PC-3 (cell line): ENCODE measurements around the gene C5. TPM values are rescaled to one million over a fixed set of nuclear protein-coding genes. Genes with fewer than 3 reads are reported as not detected.

ENCODE experiments used
- ATAC-seq: fragments of 200-7000 bp; cut with Tn5 transposase; 2 replicates; pipeline ENCODE4 v1.9.1; 2020; ENCODE audit warnings: mild to moderate bottlenecking, moderate library complexity
- BruUV-seq: library from RNA; stranded (reverse); fragments of 400-500 nt; replicated peaks from 2 replicates; lab custom pipeline; 2021; lab: Mats Ljungman, UMichigan
- CTCF ChIA-PET: fragments of 300-600 bp; sonication (Branson Sonifier 250); formaldehyde crosslinking; loops from one replicate; lab custom pipeline; 2022; ENCODE audit warnings: antibody characterized with exemption; lab: Charles Lee
- POLR2A ChIA-PET: fragments of 300-600 bp; sonication (Branson Sonifier 250); formaldehyde crosslinking; loops from one replicate; lab custom pipeline; 2022; ENCODE audit warnings: antibody characterized with exemption; ENCODE audit not compliant: unreplicated experiment; lab: Charles Lee
- DNase-seq: peaks from one replicate; pipeline ENCODE4 v3.0.0-alpha.2; 2015
- H2AFZ ChIP-seq: fragments of 300-600 bp; sonication (generic); 2 replicates; pipeline ENCODE4 v1.6.0; 2016; ENCODE audit warnings: antibody characterized with exemption, low read length
- H3F3A ChIP-seq: fragments of 300-600 bp; sonication (generic); one replicate; pipeline ENCODE4 v1.6.0; 2017; ENCODE audit warnings: antibody characterized with exemption, low read length, control low read depth, mild to moderate bottlenecking; ENCODE audit not compliant: unreplicated experiment
- H3K27ac ChIP-seq: fragments of 300-600 bp; sonication (generic); 2 replicates; pipeline ENCODE4 v1.5.1; 2016; ENCODE audit warnings: mild to moderate bottlenecking, low read length
- H3K27me3 ChIP-seq: fragments of 300-600 bp; sonication (generic); 2 replicates; pipeline ENCODE4 v1.6.1; 2016; ENCODE audit warnings: low read length, mixed read lengths
- H3K36me3 ChIP-seq: fragments of 300-600 bp; sonication (generic); 2 replicates; pipeline ENCODE4 v1.6.1; 2016; ENCODE audit warnings: low read depth, mixed run types, low read length, mixed read lengths
- H3K4me1 ChIP-seq: fragments of 300-600 bp; sonication (generic); 2 replicates; pipeline ENCODE4 v1.5.1; 2016; ENCODE audit warnings: low read length; ENCODE audit not compliant: insufficient read depth
- H3K4me2 ChIP-seq: fragments of 300-600 bp; sonication (generic); 2 replicates; pipeline ENCODE4 v1.6.0; 2016; ENCODE audit warnings: low read length
- H3K4me3 ChIP-seq: fragments of 300-600 bp; sonication (generic); 2 replicates; pipeline ENCODE4 v1.5.1; 2016; ENCODE audit warnings: mild to moderate bottlenecking, low read length, mixed read lengths
- H3K79me2 ChIP-seq: fragments of 300-600 bp; sonication (generic); 2 replicates; pipeline ENCODE4 v1.6.1; 2017; ENCODE audit warnings: low read length, mixed read lengths
- H3K9ac ChIP-seq: fragments of 300-600 bp; sonication (generic); 2 replicates; pipeline ENCODE4 v1.6.0; 2016; ENCODE audit warnings: mild to moderate bottlenecking, low read length
- H3K9me2 ChIP-seq: fragments of 300-600 bp; sonication (generic); replicated peaks from 2 replicates; pipeline ENCODE4 v1.6.1; 2016; ENCODE audit warnings: mixed run types, low read length, mixed read lengths
- H3K9me3 ChIP-seq: fragments of 300-600 bp; sonication (generic); 2 replicates; pipeline ENCODE4 v1.6.1; 2016; ENCODE audit warnings: low read length, mixed read lengths
- H4K20me1 ChIP-seq: fragments of 300-600 bp; sonication (generic); 2 replicates; pipeline ENCODE4 v1.6.1; 2016; ENCODE audit warnings: low read length, mixed read lengths
- EZH2 ChIP-seq: fragments of 300-600 bp; sonication (generic); IDR thresholded peaks from one replicate; pipeline ENCODE4 v1.6.1; 2017; ENCODE audit warnings: antibody characterized with exemption, mild to moderate bottlenecking, low read length; ENCODE audit not compliant: unreplicated experiment
- EZH2phosphoT487 ChIP-seq: fragments of 300-600 bp; sonication (generic); IDR thresholded peaks from 2 replicates; pipeline ENCODE4 v1.6.1; 2018; ENCODE audit warnings: mild to moderate bottlenecking, antibody characterized with exemption, low read length, borderline replicate concordance
- intact Hi-C: fragments of 100-400 bp; cut with micrococcal nuclease; formaldehyde crosslinking; loops from 2 replicates; pipeline ENCODE4 v1.9.0; 2023
- total RNA-seq: library from RNA; depleted of rRNA; stranded (reverse); fragments of >200 nt; gene quantifications from 2 replicates; pipeline ENCODE4 v1.2.3, GENCODE V29; 2014
- TF ChIP-seq, protein P1 (sequence below): fragments of 300-600 bp; sonication (generic); conservative IDR thresholded peaks from 2 replicates; pipeline ENCODE4 v1.5.1; 2017; ENCODE audit warnings: antibody characterized with exemption, low read depth, mild to moderate bottlenecking, low read length

Gene C5
- total RNA-seq, 1 experiment from 2014 or later: 2.9 TPM

DNA sequence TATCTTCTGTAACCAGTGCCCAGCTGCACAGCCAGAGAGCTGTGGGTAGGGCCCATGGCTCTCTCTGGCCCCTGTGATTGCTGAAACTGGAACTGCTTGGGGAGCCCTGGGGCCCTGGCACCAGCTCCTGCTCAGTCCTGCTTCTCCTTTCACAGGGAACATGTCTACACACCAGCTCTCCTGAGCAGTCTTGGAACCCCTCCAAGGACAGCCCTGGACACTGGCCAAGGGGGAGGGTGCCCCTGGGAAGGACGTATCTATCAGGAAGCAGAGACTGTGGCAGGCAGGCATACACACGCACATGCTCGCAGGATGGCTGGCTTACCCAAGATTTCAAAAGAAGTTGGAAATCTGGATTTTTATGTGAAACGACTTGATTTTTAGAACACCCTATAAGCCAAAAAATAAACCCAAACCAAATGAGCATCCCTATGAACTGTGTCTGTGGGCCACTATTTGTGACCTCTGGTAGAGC, 114.7 kb downstream of the C5 start:
- Histone ChIP-seq H3K36me3 (no peaks in the 10 kb centered on the region; the same call in 1 of the 2 replicates), H3K79me2 (no peaks in the 10 kb centered on the region), H4K20me1 (no peaks in the 10 kb centered on the region), H2AFZ (peak overlapping the region; percentile 39; the same call in 1 of the 2 replicates), H3K27me3 (no peaks in the 10 kb centered on the region), H3K9me2 (no peaks in the 10 kb centered on the region), H3F3A (no peaks in the 10 kb centered on the region), H3K9ac (peak overlapping the region; percentile 38), H3K4me1 (peaks cover 44% of the 10 kb centered on the region), H3K4me3 (no peak overlapping the region), H3K4me2 (peak overlapping the region; percentile 78), H3K9me3 (no peaks in the 10 kb centered on the region), H3K27ac (peak overlapping the region; percentile 74)
- DNase-seq (peak; percentile 90), ATAC-seq (peak; percentile 49)
- ChIA-PET POLR2A (no interaction called here), CTCF (no interaction called here)
- TF ChIP-seq, protein P1, sequence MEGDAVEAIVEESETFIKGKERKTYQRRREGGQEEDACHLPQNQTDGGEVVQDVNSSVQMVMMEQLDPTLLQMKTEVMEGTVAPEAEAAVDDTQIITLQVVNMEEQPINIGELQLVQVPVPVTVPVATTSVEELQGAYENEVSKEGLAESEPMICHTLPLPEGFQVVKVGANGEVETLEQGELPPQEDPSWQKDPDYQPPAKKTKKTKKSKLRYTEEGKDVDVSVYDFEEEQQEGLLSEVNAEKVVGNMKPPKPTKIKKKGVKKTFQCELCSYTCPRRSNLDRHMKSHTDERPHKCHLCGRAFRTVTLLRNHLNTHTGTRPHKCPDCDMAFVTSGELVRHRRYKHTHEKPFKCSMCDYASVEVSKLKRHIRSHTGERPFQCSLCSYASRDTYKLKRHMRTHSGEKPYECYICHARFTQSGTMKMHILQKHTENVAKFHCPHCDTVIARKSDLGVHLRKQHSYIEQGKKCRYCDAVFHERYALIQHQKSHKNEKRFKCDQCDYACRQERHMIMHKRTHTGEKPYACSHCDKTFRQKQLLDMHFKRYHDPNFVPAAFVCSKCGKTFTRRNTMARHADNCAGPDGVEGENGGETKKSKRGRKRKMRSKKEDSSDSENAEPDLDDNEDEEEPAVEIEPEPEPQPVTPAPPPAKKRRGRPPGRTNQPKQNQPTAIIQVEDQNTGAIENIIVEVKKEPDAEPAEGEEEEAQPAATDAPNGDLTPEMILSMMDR: no peak
- TF ChIP-seq EZH2phosphoT487 (no peak), EZH2 (no peak)
- intact Hi-C loops: loop anchor here (10.0 kb wide), 1 partner anchor 321 kb away; no protein-coding TSS in a partner anchor
- BruUV-seq: no TSS peak

DNA sequence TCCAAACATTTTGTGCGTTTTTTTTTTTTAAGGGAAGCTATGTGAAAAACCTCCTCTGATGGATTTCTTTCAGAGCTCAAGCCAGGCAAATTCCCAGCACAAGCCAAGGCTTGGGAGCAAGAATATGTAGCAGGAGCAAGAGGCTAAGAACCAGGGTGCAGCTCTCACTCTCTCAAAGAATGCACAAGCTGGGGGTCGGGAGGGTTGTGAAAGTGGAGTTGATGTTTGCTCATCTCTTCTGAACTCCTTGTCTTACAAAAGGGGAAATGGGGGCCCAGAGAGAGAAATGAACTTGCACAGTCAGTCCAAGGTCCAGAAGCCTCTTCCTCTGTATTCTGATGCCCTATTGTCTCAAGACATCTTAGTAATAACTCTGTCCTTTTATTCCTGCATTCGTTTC, 115.8 kb downstream of the C5 start:
- H3F3A ChIP-seq: no peaks in the 10 kb centered on the region
- intact Hi-C loops: loop anchor here (10.0 kb wide), 1 partner anchor 319 kb away; no protein-coding TSS in a partner anchor
- no TSS peak for BruUV-seq
- no peak overlapping the region for H3K4me3 ChIP-seq
- TF ChIP-seq, protein P1: no peak
- TF ChIP-seq EZH2phosphoT487: no peak
- no peak for TF ChIP-seq EZH2
- H3K36me3 ChIP-seq: no peaks in the 10 kb centered on the region; the same call in 1 of the 2 replicates
- H3K27ac ChIP-seq: no peak overlapping the region
- no peaks in the 10 kb centered on the region for H3K9me2 ChIP-seq
- no peak overlapping the region for H3K9ac ChIP-seq
- H3K27me3 ChIP-seq: no peaks in the 10 kb centered on the region
- ATAC-seq: no peak
- H3K4me1 ChIP-seq: peaks cover 40% of the 10 kb centered on the region
- CTCF ChIA-PET: no interaction called here
- POLR2A ChIA-PET: no interaction called here
- no peak overlapping the region for H2AFZ ChIP-seq
- H3K4me2 ChIP-seq: no peak overlapping the region
- no peak for DNase-seq
- no peaks in the 10 kb centered on the region for H3K79me2 ChIP-seq
- no peaks in the 10 kb centered on the region for H3K9me3 ChIP-seq
- H4K20me1 ChIP-seq: no peaks in the 10 kb centered on the region

DNA sequence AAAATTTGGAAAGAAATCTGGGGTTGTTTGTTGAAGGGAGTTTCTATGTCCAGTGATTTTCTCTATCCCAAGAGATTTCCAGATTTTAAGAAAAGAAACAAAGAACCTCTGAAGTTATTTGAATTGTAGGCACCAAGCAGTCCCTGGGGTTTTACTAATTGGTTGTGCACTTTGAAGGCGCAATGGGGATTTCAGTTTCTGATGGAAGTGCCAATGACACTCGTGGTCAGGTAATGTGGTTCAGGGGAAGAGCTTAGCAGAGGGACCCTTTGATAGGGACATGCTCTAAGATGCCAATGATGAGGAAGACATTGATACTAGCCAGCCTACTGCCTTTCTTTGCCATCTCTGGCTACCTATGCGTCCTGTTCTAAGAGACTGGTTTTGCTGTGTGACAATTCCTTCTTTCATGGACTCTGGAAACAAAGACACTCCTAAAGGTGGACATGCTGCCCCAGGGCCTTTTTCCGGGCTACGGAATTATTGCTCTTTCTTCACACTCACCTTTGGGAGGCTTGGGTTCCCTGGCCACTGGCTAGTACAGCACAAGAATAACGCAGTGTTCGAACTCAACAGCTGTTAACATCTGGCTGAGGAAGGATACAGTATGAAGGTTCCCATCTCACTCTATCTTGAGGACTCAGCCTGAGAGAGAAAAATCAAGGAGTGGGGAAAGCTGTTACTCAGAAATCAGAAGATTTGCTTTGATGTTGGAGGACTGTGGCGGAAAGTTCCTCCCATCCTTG, 116.6 kb downstream of the C5 start:
- Histone ChIP-seq H3K4me3 (no peak overlapping the region), H3K9ac (no peak overlapping the region), H3K4me2 (no peak overlapping the region), H3K9me2 (no peaks in the 10 kb centered on the region), H3K4me1 (peaks cover 40% of the 10 kb centered on the region), H2AFZ (no peak overlapping the region), H4K20me1 (no peaks in the 10 kb centered on the region), H3K27me3 (no peaks in the 10 kb centered on the region), H3F3A (no peaks in the 10 kb centered on the region), H3K79me2 (no peaks in the 10 kb centered on the region), H3K27ac (no peak overlapping the region), H3K9me3 (no peaks in the 10 kb centered on the region), H3K36me3 (no peaks in the 10 kb centered on the region; the same call in 1 of the 2 replicates)
- no peak for ATAC-seq
- no TSS peak for BruUV-seq
- ChIA-PET POLR2A (no interaction called here), CTCF (no interaction called here)
- no peak for TF ChIP-seq EZH2
- no peak for TF ChIP-seq EZH2phosphoT487
- TF ChIP-seq, protein P1: no peak
- no peak for DNase-seq
- intact Hi-C loops: loop anchor here (10.0 kb wide), 1 partner anchor 319 kb away; no protein-coding TSS in a partner anchor
